ENCODE data around the gene ZNF276.
"Not testable (repeated sequence)": the region's sequence is repeated elsewhere in the genome, so short reads cannot be mapped to it uniquely, and the experiment has no call there.

The ZNF276 gene, protein sequence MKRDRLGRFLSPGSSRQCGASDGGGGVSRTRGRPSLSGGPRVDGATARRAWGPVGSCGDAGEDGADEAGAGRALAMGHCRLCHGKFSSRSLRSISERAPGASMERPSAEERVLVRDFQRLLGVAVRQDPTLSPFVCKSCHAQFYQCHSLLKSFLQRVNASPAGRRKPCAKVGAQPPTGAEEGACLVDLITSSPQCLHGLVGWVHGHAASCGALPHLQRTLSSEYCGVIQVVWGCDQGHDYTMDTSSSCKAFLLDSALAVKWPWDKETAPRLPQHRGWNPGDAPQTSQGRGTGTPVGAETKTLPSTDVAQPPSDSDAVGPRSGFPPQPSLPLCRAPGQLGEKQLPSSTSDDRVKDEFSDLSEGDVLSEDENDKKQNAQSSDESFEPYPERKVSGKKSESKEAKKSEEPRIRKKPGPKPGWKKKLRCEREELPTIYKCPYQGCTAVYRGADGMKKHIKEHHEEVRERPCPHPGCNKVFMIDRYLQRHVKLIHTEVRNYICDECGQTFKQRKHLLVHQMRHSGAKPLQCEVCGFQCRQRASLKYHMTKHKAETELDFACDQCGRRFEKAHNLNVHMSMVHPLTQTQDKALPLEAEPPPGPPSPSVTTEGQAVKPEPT

DNA sequence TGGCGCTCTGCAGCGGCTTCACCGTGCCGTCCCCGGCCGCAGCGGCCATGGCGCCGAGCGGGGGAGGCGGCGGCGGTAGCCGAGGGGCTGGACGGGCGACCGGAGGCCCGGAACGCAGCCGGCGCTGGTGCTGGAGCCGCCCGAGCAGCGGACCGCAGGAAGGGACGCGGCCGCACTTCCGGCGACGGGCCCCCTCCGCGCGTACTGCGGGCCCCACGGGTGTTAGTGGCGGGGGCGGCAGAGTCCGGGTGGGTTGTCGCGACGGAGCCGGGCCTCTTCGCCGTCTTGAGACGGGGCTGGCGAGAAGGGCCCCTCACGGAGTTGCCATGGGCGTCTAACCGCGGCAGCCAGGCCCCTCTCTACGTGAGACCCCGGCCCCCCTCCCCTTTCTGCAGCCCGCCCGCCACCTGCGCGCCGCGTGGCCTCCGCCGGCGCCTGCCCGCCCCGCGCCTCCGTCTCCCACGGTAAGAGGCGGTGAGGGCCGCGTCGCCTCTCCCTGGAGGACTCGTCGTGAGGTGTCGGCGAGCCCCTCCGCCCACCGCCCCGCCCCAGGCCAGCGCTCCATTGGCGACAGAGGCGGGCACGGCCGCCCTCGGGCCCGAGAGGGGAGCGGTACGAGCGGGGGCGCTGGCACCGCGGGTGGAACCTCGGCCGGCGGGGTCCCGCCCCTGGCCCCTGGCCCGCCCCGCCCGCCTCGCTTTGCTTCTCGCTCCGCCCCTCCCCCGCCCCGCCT, at the start of gene ZNF276, which contains the start of gene VPS9D1:
Gene ZNF276, plus strand, starts transcription at position 725 of the 733 bp plus-strand sequence. CDS start 104 bp downstream, outside the sequence.
Gene VPS9D1, minus strand, starts transcription at position 86 of the 733 bp plus-strand sequence. Its CDS starts 37 bp downstream, at position 49.
- DNase-seq = peak; percentile 67
- H3K27ac ChIP-seq = peak within 1 kb of the TSS; percentile 94
- TF ChIP-seq, protein P1, sequence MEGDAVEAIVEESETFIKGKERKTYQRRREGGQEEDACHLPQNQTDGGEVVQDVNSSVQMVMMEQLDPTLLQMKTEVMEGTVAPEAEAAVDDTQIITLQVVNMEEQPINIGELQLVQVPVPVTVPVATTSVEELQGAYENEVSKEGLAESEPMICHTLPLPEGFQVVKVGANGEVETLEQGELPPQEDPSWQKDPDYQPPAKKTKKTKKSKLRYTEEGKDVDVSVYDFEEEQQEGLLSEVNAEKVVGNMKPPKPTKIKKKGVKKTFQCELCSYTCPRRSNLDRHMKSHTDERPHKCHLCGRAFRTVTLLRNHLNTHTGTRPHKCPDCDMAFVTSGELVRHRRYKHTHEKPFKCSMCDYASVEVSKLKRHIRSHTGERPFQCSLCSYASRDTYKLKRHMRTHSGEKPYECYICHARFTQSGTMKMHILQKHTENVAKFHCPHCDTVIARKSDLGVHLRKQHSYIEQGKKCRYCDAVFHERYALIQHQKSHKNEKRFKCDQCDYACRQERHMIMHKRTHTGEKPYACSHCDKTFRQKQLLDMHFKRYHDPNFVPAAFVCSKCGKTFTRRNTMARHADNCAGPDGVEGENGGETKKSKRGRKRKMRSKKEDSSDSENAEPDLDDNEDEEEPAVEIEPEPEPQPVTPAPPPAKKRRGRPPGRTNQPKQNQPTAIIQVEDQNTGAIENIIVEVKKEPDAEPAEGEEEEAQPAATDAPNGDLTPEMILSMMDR (IDR thresholded peaks at IDR 0.05; ENCODE audit: low read depth, low read length) = no peak
- peak within 1 kb of the TSS; percentile 55 for H3K4me3 ChIP-seq (ENCODE audit: low read depth, low read length)
- peaks cover 12% of the 10 kb centered on the region for H3K36me3 ChIP-seq
- no peaks in the 10 kb centered on the region for H3K27me3 ChIP-seq (ENCODE audit: insufficient read depth, low read depth, severe bottlenecking)
- H3K9me3 ChIP-seq (ENCODE audit: severe bottlenecking) = no peaks in the 10 kb centered on the region

DNA sequence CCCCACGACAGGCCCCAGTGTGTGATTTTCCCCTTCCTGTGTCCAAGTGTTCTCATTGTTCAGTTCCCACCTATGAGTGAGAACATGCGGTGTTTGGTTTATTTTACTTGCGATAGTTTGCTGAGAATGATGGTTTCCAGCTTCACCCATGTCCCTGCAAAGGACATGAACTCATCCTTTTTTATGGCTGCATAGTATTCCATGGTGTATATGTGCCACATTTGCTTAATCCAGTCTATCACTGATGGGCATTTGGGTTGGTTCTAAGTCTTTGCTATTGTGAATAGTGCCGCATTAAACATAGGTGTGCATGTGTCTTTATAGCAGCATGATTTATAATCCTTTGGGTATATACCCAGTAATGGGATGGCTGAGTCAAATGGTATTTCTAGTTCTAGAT, 49.8 kb upstream of the ZNF276 start:
- DNase-seq; H3K27ac ChIP-seq; H3K9me3 ChIP-seq (ENCODE audit: severe bottlenecking); H3K36me3 ChIP-seq; H3K4me3 ChIP-seq (ENCODE audit: low read depth, low read length); H3K27me3 ChIP-seq (ENCODE audit: insufficient read depth, low read depth, severe bottlenecking): not testable (repeated sequence)

DNA sequence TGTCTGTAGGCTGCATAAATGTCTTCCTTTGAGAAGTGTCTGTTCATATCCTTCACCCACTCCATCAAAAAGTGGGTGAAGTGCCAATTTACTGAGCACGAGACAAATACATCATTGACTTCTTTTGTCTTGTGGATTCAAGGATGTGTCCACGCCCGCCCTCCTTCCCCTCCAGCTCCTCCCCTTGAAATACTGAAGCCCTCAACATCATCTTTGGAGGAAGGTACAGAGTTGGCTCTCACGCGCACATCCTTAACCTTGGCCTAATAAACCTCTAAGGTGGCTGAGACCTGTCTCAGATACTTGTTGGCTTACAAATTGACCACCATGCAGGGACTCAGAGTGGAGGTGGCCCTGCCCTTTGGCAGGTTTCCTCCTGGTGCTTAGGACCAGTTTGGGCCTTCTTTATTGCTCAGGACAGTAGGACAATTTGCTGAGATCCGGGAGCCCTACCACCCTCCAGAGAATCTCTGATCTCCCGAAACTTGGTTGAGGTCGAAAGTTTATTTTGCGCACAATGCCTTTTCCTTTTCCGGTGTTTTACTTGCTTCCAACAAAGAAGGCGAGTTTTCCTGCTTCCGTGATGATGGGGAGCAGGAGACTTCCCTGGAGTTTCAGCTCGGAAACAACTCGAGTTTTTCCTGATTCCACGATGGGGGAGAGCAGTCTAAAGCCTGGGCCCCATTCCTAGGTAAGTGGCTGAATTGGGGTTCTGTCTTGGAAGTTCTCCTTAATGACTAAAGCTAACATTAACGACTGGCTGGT, 49.0 kb upstream of the ZNF276 start:
- H3K36me3 ChIP-seq = no peaks in the 10 kb centered on the region
- TF ChIP-seq, protein P1 (IDR thresholded peaks at IDR 0.05; ENCODE audit: low read depth, low read length) = no peak
- no peak for DNase-seq
- no peak overlapping the region for H3K4me3 ChIP-seq (ENCODE audit: low read depth, low read length)
- H3K9me3 ChIP-seq (ENCODE audit: severe bottlenecking) = no peaks in the 10 kb centered on the region
- H3K27ac ChIP-seq = no peak overlapping the region
- H3K27me3 ChIP-seq (ENCODE audit: insufficient read depth, low read depth, severe bottlenecking) = no peaks in the 10 kb centered on the region

DNA sequence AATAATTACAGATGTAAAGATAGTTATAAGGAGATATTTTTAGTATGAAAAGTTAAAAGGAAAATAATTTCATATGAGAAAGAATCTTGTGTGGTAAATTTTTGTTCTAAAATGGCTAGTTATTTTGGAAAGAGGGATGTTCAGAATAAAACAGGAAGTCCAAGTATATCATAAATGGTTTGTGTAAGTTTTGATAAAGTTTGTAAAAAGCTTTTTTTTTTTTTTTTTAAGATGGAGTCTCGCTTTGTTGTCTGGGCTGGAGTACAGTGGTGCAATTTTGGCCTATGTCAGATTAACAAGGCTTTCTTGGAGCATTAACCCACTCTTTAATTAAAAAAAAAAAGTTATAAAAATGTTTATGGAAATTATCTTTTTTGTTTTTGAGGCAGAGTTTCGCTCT, 43.1 kb upstream of the ZNF276 start:
- Histone ChIP-seq H3K27me3 (ENCODE audit: insufficient read depth, low read depth, severe bottlenecking) (no peaks in the 10 kb centered on the region), H3K36me3 (no peaks in the 10 kb centered on the region), H3K4me3 (ENCODE audit: low read depth, low read length) (no peak overlapping the region), H3K9me3 (ENCODE audit: severe bottlenecking) (no peaks in the 10 kb centered on the region), H3K27ac (no peak overlapping the region)
- no peak for DNase-seq
- TF ChIP-seq, protein P1 (IDR thresholded peaks at IDR 0.05; ENCODE audit: low read depth, low read length) = no peak

DNA sequence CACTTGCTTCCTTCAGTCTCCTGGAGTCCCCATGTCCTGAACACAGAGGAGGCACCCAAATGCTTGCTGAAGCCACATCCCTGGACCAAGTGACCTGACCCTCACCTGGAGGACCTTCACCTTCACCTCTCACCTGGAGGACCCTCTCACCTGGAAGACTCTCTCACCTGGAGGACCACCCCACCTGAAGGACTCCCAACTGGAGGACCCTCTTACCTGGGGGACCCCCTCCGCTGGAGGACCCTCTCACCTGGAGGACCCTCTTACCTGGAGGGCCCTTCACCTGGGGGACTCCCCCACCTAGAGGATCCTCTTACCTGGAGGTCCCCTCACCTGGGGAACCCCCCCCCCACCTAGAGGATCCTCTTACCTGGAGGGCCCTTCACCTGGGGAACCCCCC, 35.4 kb upstream of the ZNF276 start:
- H3K4me3 ChIP-seq (ENCODE audit: low read depth, low read length) = no peak overlapping the region
- TF ChIP-seq, protein P1 (IDR thresholded peaks at IDR 0.05; ENCODE audit: low read depth, low read length) = no peak

More for the DNA sequence above, 35.4 kb upstream of the ZNF276 start:
- H3K27me3 ChIP-seq (ENCODE audit: insufficient read depth, low read depth, severe bottlenecking) = no peaks in the 10 kb centered on the region
- DNase-seq = no peak
- no peak overlapping the region for H3K27ac ChIP-seq
- no peaks in the 10 kb centered on the region for H3K9me3 ChIP-seq (ENCODE audit: severe bottlenecking)
- H3K36me3 ChIP-seq = peaks cover 5% of the 10 kb centered on the region; the same call in 1 of the 2 replicates
